Measurements from ENCODE around the gene GCN1.

DNA sequence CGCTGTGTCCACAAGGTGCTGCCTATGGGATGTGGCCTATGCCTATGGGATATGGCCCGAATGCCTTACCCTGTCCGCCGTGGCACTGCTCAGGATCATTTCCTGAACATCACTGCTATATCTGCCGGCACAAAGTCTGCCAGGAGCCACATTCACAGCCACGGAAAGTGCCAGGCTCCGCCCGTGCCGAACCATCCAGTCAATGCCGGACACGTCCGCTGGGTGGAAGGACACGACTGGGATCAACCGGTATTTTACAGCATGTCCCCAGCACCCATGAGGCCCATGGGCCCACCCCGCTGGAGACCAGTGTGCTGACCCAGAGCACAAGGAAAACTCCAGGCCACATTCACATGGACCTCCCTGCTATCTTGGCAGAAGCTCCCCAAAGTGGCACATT is 63.4 kb downstream of the GCN1 start:
- TF ChIP-seq, protein P1, sequence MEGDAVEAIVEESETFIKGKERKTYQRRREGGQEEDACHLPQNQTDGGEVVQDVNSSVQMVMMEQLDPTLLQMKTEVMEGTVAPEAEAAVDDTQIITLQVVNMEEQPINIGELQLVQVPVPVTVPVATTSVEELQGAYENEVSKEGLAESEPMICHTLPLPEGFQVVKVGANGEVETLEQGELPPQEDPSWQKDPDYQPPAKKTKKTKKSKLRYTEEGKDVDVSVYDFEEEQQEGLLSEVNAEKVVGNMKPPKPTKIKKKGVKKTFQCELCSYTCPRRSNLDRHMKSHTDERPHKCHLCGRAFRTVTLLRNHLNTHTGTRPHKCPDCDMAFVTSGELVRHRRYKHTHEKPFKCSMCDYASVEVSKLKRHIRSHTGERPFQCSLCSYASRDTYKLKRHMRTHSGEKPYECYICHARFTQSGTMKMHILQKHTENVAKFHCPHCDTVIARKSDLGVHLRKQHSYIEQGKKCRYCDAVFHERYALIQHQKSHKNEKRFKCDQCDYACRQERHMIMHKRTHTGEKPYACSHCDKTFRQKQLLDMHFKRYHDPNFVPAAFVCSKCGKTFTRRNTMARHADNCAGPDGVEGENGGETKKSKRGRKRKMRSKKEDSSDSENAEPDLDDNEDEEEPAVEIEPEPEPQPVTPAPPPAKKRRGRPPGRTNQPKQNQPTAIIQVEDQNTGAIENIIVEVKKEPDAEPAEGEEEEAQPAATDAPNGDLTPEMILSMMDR (IDR thresholded peaks at IDR 0.05; ENCODE audit: poor library complexity) = no peak
- TF ChIP-seq EZH2 (IDR thresholded peaks at IDR 0.05; ENCODE audit: borderline replicate concordance) = no peak
